ENCODE results near the gene NRCAM.

Gene NRCAM

GRCh38 chr7:108299251-108299973, 156.8 kb downstream of the NRCAM start:
- ATAC-seq (ENCODE audit: low read depth) (peak; percentile 93), DNase-seq (ENCODE audit: low spot score) (no peak)
- Histone ChIP-seq H3K4me1 (ENCODE audit: insufficient read depth, poor library complexity, severe bottlenecking) (peaks cover 9% of the 10 kb centered on the region), H3K36me3 (ENCODE audit: low read depth) (no peaks in the 10 kb centered on the region), H3K27ac (ENCODE audit: poor library complexity, severe bottlenecking) (peak overlapping the region; percentile 34), H3K4me3 (ENCODE audit: severe bottlenecking) (no peak overlapping the region), H3K27me3 (ENCODE audit: insufficient read depth, poor library complexity, severe bottlenecking) (no peaks in the 10 kb centered on the region), H3K9me3 (ENCODE audit: severe bottlenecking) (no peaks in the 10 kb centered on the region)
- TF ChIP-seq CTCF (IDR thresholded peaks at IDR 0.05; ENCODE audit: poor library complexity, severe bottlenecking) = no peak

- DNase-seq (ENCODE audit: low spot score) (no peak), ATAC-seq (ENCODE audit: low read depth) (no peak)
- Histone ChIP-seq H3K9me3 (ENCODE audit: severe bottlenecking) (no peaks in the 10 kb centered on the region), H3K36me3 (ENCODE audit: low read depth) (no peaks in the 10 kb centered on the region), H3K27ac (ENCODE audit: poor library complexity, severe bottlenecking) (no peak overlapping the region), H3K27me3 (ENCODE audit: insufficient read depth, poor library complexity, severe bottlenecking) (no peaks in the 10 kb centered on the region), H3K4me1 (ENCODE audit: insufficient read depth, poor library complexity, severe bottlenecking) (peaks cover 9% of the 10 kb centered on the region), H3K4me3 (ENCODE audit: severe bottlenecking) (no peak overlapping the region)
- TF ChIP-seq CTCF (IDR thresholded peaks at IDR 0.05; ENCODE audit: poor library complexity, severe bottlenecking) = no peak
Observed at GRCh38 chr7:108296911-108297310, 159.3 kb downstream of the NRCAM start.

GRCh38 chr7:108294595-108294994, 161.6 kb downstream of the NRCAM start:
- Histone ChIP-seq H3K27me3 (ENCODE audit: insufficient read depth, poor library complexity, severe bottlenecking) (no peaks in the 10 kb centered on the region), H3K27ac (ENCODE audit: poor library complexity, severe bottlenecking) (no peak overlapping the region), H3K4me3 (ENCODE audit: severe bottlenecking) (no peak overlapping the region), H3K36me3 (ENCODE audit: low read depth) (no peaks in the 10 kb centered on the region), H3K9me3 (ENCODE audit: severe bottlenecking) (no peaks in the 10 kb centered on the region), H3K4me1 (ENCODE audit: insufficient read depth, poor library complexity, severe bottlenecking) (peaks cover 6% of the 10 kb centered on the region)
- TF ChIP-seq CTCF (IDR thresholded peaks at IDR 0.05; ENCODE audit: poor library complexity, severe bottlenecking) = no peak
- DNase-seq (ENCODE audit: low spot score) = no peak
- ATAC-seq (ENCODE audit: low read depth) = no peak

GRCh38 chr7:108293149-108293612, 163.1 kb downstream of the NRCAM start:
- Histone ChIP-seq H3K27me3 (ENCODE audit: insufficient read depth, poor library complexity, severe bottlenecking) (no peaks in the 10 kb centered on the region), H3K27ac (ENCODE audit: poor library complexity, severe bottlenecking) (no peak overlapping the region), H3K4me1 (ENCODE audit: insufficient read depth, poor library complexity, severe bottlenecking) (no peaks in the 10 kb centered on the region), H3K36me3 (ENCODE audit: low read depth) (no peaks in the 10 kb centered on the region), H3K9me3 (ENCODE audit: severe bottlenecking) (no peaks in the 10 kb centered on the region), H3K4me3 (ENCODE audit: severe bottlenecking) (no peak overlapping the region)
- no peak for TF ChIP-seq CTCF (IDR thresholded peaks at IDR 0.05; ENCODE audit: poor library complexity, severe bottlenecking)
- no peak for DNase-seq (ENCODE audit: low spot score)
- ATAC-seq (ENCODE audit: low read depth) = no peak

DNA sequence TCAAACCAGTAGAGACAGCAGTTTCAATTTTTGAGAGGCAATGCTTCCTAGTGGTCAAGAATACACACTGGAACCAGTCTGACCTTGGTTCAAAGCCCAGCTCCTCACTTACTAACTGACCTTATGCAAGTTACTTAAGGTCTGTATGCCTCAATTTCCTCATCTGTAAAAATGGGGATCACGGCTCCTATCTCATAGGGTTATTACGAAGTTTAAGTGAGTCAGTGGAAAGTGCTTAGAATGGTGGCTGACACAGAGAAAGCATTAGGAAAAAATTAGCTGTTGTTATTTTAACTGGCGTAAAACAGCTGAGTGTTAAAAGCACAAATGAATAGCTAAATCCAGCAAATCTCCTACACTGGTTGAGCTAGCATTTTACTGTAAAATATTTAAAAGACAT, 163.7 kb downstream of the NRCAM start:
- Histone ChIP-seq H3K27ac (ENCODE audit: poor library complexity, severe bottlenecking) (no peak overlapping the region), H3K9me3 (ENCODE audit: severe bottlenecking) (no peaks in the 10 kb centered on the region), H3K36me3 (ENCODE audit: low read depth) (no peaks in the 10 kb centered on the region), H3K4me3 (ENCODE audit: severe bottlenecking) (no peak overlapping the region), H3K4me1 (ENCODE audit: insufficient read depth, poor library complexity, severe bottlenecking) (no peaks in the 10 kb centered on the region), H3K27me3 (ENCODE audit: insufficient read depth, poor library complexity, severe bottlenecking) (no peaks in the 10 kb centered on the region)
- ATAC-seq (ENCODE audit: low read depth) (no peak), DNase-seq (ENCODE audit: low spot score) (no peak)
- no peak for TF ChIP-seq CTCF (IDR thresholded peaks at IDR 0.05; ENCODE audit: poor library complexity, severe bottlenecking)

All from RWPE2 (cell line).